Measurements from ENCODE around the gene CYP17A1. TPM values are rescaled to one million over a fixed set of nuclear protein-coding genes. Genes with fewer than 3 reads are reported as not detected.

Gene CYP17A1
- polyA plus RNA-seq, 1 of the 3 experiments (the other 2 are of a cell fraction) = not detected

DNA sequence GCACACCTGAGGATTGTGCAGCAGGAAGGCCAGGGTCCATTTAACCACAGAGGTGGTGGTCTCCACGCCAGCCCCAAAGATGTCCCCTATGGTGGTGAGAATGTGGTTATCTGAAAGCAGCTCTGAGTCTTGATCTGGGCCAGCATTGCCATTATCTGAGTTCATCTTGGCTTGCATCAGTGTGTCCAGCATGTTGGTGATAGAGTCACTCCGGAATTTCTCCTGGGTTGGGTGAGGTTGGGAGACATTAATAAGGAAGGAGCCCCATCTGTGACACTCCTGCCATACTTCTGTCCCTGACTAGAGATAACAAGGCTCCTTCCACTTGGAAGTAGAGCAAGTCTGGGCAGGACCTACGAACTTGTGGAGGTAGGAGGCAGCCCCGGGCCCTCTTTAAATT lies 4.2 kb downstream of the CYP17A1 start:
- POLR2A ChIA-PET = no interaction called here

DNA sequence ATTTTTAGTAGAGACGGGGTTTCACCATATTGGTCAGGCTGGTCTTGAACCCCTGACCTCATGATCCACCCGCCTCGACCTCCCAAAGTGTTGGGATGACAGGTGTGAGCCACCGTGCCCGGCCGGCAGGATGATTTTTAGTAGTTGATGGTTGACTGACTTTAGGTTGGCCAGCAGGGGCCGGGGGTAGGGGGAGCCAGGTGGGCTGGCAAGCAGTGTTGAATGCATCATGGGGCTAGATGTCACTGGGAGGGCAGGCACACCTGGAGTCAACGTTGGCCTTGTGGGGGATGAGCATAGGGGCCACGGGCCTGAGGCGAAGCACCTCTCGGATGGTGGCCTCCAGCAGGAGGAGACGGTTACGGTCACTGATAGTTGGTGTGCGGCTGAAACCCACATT lies 5.0 kb downstream of the CYP17A1 start:
- Histone ChIP-seq H3K36me3 (replicated peaks in 1 of 2; ENCODE audit: control insufficient read depth in 1 of 2, insufficient read depth in 2 of 2, low read length in 1 of 2) (no peaks in the 10 kb centered on the region), H4K20me1 (ENCODE audit: insufficient read depth) (no peaks in the 10 kb centered on the region), H3K4me1 (ENCODE audit: control insufficient read depth in 1 of 2, insufficient read depth in 2 of 2, low read depth in 1 of 2, low read length in 1 of 2) (no peaks in the 10 kb centered on the region; a peak in 1 of 4 replicates), H3K9me2 (no peaks in the 10 kb centered on the region), H2AFZ (ENCODE audit: low read depth) (no peak overlapping the region), H3F3A (replicated peaks; ENCODE audit: insufficient read depth) (no peaks in the 10 kb centered on the region), H3K79me2 (ENCODE audit: insufficient read depth) (no peaks in the 10 kb centered on the region), H3K27me3 (ENCODE audit: insufficient read depth) (no peaks in the 10 kb centered on the region), H3K4me3 (ENCODE audit: low read depth in 2 of 2, low read length in 1 of 2) (no peak overlapping the region), H3K9me3 (no peaks in the 10 kb centered on the region), H3K9ac (no peak overlapping the region), H3K27ac (ENCODE audit: low read depth in 2 of 2, low read length in 1 of 2) (no peak overlapping the region), H3K4me2 (no peak overlapping the region)
- DNase-seq = no peak
- WGBS (ENCODE audit: low lambda C conversion rate) = 90% methylated on average over 13 of the region's 14 CpGs
- CTCF ChIA-PET = interaction anchor here (1.2 to 2.3 kb wide), 5 partner anchors 37 to 502 kb away, joined by 3 to 9 read pairs (median 6); partner anchors contain the start of gene AS3MT
- POLR2A ChIA-PET = no interaction called here
- TF ChIP-seq TEAD4 (IDR thresholded peaks at IDR 0.05; ENCODE audit: borderline replicate concordance, insufficient read depth) (no peak), RAD21 (IDR thresholded peaks at IDR 0.05; ENCODE audit: low read length) (no peak), YY1 (IDR thresholded peaks at IDR 0.05; ENCODE audit: low read depth) (no peak), GABPA (IDR thresholded peaks at IDR 0.05; ENCODE audit: low read depth) (no peak), MAX (IDR thresholded peaks at IDR 0.05; ENCODE audit: low read depth) (no peak), GATA2 (CRISPR knock-in tag; IDR thresholded peaks at IDR 0.05) (no peak), MXI1 (IDR thresholded peaks at IDR 0.05; ENCODE audit: low read depth, low read length) (no peak), REST (IDR thresholded peaks at IDR 0.05; ENCODE audit: low read depth, low read length) (no peak), TAF1 (IDR thresholded peaks at IDR 0.05; ENCODE audit: borderline replicate concordance, low read depth, low read length) (no peak), NRF1 (IDR thresholded peaks at IDR 0.05; ENCODE audit: low read depth, low read length) (no peak)
- TF ChIP-seq, protein P1, sequence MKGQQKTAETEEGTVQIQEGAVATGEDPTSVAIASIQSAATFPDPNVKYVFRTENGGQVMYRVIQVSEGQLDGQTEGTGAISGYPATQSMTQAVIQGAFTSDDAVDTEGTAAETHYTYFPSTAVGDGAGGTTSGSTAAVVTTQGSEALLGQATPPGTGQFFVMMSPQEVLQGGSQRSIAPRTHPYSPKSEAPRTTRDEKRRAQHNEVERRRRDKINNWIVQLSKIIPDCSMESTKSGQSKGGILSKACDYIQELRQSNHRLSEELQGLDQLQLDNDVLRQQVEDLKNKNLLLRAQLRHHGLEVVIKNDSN (IDR thresholded peaks at IDR 0.05; ENCODE audit: borderline replicate concordance, low read depth) = no peak

More for the DNA sequence above, 4.2 kb downstream of the CYP17A1 start:
- Histone ChIP-seq H3F3A (replicated peaks; ENCODE audit: insufficient read depth) (no peaks in the 10 kb centered on the region), H3K9me2 (no peaks in the 10 kb centered on the region), H3K4me3 (ENCODE audit: low read depth in 2 of 2, low read length in 1 of 2) (no peak overlapping the region), H3K4me2 (no peak overlapping the region), H3K36me3 (replicated peaks in 1 of 2; ENCODE audit: control insufficient read depth in 1 of 2, insufficient read depth in 2 of 2, low read length in 1 of 2) (no peaks in the 10 kb centered on the region), H2AFZ (ENCODE audit: low read depth) (no peak overlapping the region), H3K27me3 (ENCODE audit: insufficient read depth) (no peaks in the 10 kb centered on the region), H3K79me2 (ENCODE audit: insufficient read depth) (no peaks in the 10 kb centered on the region), H3K4me1 (ENCODE audit: control insufficient read depth in 1 of 2, insufficient read depth in 2 of 2, low read depth in 1 of 2, low read length in 1 of 2) (no peaks in the 10 kb centered on the region; a peak in 1 of 4 replicates), H3K27ac (ENCODE audit: low read depth in 2 of 2, low read length in 1 of 2) (no peak overlapping the region), H3K9me3 (no peaks in the 10 kb centered on the region), H4K20me1 (ENCODE audit: insufficient read depth) (no peaks in the 10 kb centered on the region), H3K9ac (no peak overlapping the region)
- CTCF ChIA-PET = interaction anchor here (1.2 to 2.0 kb wide), 4 partner anchors 37 to 412 kb away, joined by 3 to 9 read pairs (median 6); partner anchors contain the start of gene AS3MT
- no peak for TF ChIP-seq REST (IDR thresholded peaks at IDR 0.05; ENCODE audit: low read depth, low read length)
- no peak for TF ChIP-seq NFIC (IDR thresholded peaks at IDR 0.05; ENCODE audit: borderline replicate concordance)
- TF ChIP-seq GATA2 (CRISPR knock-in tag; IDR thresholded peaks at IDR 0.05) = no peak
- no peak for TF ChIP-seq RAD21 (IDR thresholded peaks at IDR 0.05; ENCODE audit: low read length)
- 84% methylated on average over 4 of the region's 4 CpGs for WGBS (ENCODE audit: low lambda C conversion rate)
- no peak for DNase-seq

Data from SK-N-SH (cell line).